ENCODE measurements around the gene FYN. TPM values are rescaled to one million over a fixed set of nuclear protein-coding genes. Genes with fewer than 3 reads are reported as not detected.
"Not testable (repeated sequence)": the region's sequence is repeated elsewhere in the genome, so short reads cannot be mapped to it uniquely, and the experiment has no call there.

FYN gene
- total RNA-seq, 4 donors from 2014 or later, result 16.3 to 288 (median 52.2) TPM

GRCh38 chr6:111911428-111911827 is 38.2 kb upstream of the FYN start:
- Histone ChIP-seq H3K9me3 (no peaks in the 10 kb centered on the region), H3K27me3 (no peaks in the 10 kb centered on the region), H3K36me3 (no peaks in the 10 kb centered on the region), H3K4me3 (no peak overlapping the region), H3K27ac (no peak overlapping the region), H3K4me1 (no peaks in the 10 kb centered on the region)
- intact Hi-C loops (cut with DNase I; ENCODE audit: low total_unique reads), result no loop called here
- 73 to 82% methylated on average over 4 to 7 of the region's 7 CpGs for WGBS, 2 donors (ENCODE audit: low coverage in 1 of 2)
- in situ Hi-C loops (cut with MboI; ENCODE audit: low pct_ligation_motif_present in 1 of 4, low pct_unique_long_range_greater_than_20kb in 1 of 4, low sequenced_read_pairs in 3 of 4), result no loop called here
- TF ChIP-seq POLR2A (IDR thresholded peaks at IDR 0.05), result no peak
- TF ChIP-seq POLR2AphosphoS5 (IDR thresholded peaks at IDR 0.05), result no peak
- TF ChIP-seq EP300 (IDR thresholded peaks at IDR 0.05; ENCODE audit: low read depth), result no peak
- TF ChIP-seq CTCF (IDR thresholded peaks at IDR 0.05), result no peak
- no peak for DNase-seq

- in situ Hi-C loops (cut with MboI; ENCODE audit: low pct_ligation_motif_present in 1 of 4, low pct_unique_long_range_greater_than_20kb in 1 of 4, low sequenced_read_pairs in 3 of 4), result no loop called here
- TF ChIP-seq POLR2A (IDR thresholded peaks at IDR 0.05) (no peak), EP300 (IDR thresholded peaks at IDR 0.05; ENCODE audit: low read depth) (no peak), CTCF (IDR thresholded peaks at IDR 0.05) (no peak), POLR2AphosphoS5 (IDR thresholded peaks at IDR 0.05) (no peak)
- Histone ChIP-seq H3K27me3 (no peaks in the 10 kb centered on the region), H3K36me3 (no peaks in the 10 kb centered on the region), H3K4me1 (no peaks in the 10 kb centered on the region), H3K4me3 (no peak overlapping the region), H3K9me3 (no peaks in the 10 kb centered on the region), H3K27ac (no peak overlapping the region)
- intact Hi-C loops (cut with DNase I; ENCODE audit: low total_unique reads), result no loop called here
- WGBS, 2 donors (ENCODE audit: low coverage in 1 of 2), result 69 to 75% methylated on average over 3 of the region's 3 CpGs
- no peak for DNase-seq
Measured at GRCh38 chr6:111909238-111909637, 36.0 kb upstream of the FYN start.

- H3K4me1 ChIP-seq; H3K27ac ChIP-seq; H3K9me3 ChIP-seq; DNase-seq; intact Hi-C loops (cut with DNase I; ENCODE audit: low total_unique reads); H3K4me3 ChIP-seq; H3K27me3 ChIP-seq; H3K36me3 ChIP-seq; in situ Hi-C loops (cut with MboI; ENCODE audit: low pct_ligation_motif_present in 1 of 4, low pct_unique_long_range_greater_than_20kb in 1 of 4, low sequenced_read_pairs in 3 of 4): not testable (repeated sequence)
- 85% methylated on average over 15 of the region's 17 CpGs; no CpG with 5 or more reads in 1 of the 2 donors for whole genome bisulfite sequencing, 2 donors (ENCODE audit: low coverage in 1 of 2)
Measured at GRCh38 chr6:111908365-111908764, 35.1 kb upstream of the FYN start.

GRCh38 chr6:111900735-111901134 is 27.5 kb upstream of the FYN start:
- Histone ChIP-seq H3K9me3 (no peaks in the 10 kb centered on the region), H3K27ac (no peak overlapping the region), H3K4me1 (no peaks in the 10 kb centered on the region), H3K4me3 (no peak overlapping the region), H3K36me3 (no peaks in the 10 kb centered on the region), H3K27me3 (no peaks in the 10 kb centered on the region)
- TF ChIP-seq POLR2AphosphoS5 (IDR thresholded peaks at IDR 0.05), result no peak
- no peak for TF ChIP-seq POLR2A (IDR thresholded peaks at IDR 0.05)
- no peak for TF ChIP-seq CTCF (IDR thresholded peaks at IDR 0.05)
- no peak for TF ChIP-seq EP300 (IDR thresholded peaks at IDR 0.05; ENCODE audit: low read depth)
- no peak for DNase-seq
- intact Hi-C loops (cut with DNase I; ENCODE audit: low total_unique reads), result no loop called here
- 82 to 92% methylated on average over 4 to 5 of the region's 5 CpGs for WGBS, 2 donors (ENCODE audit: low coverage in 1 of 2)
- in situ Hi-C loops (cut with MboI; ENCODE audit: low pct_ligation_motif_present in 1 of 4, low pct_unique_long_range_greater_than_20kb in 1 of 4, low sequenced_read_pairs in 3 of 4), result no loop called here

- 85 to 94% methylated on average over 2 to 3 of the region's 3 CpGs for whole genome bisulfite sequencing, 2 donors (ENCODE audit: low coverage in 1 of 2)
- intact Hi-C loops (cut with DNase I; ENCODE audit: low total_unique reads) (no loop called here), in situ Hi-C loops (cut with MboI; ENCODE audit: low pct_ligation_motif_present in 1 of 4, low pct_unique_long_range_greater_than_20kb in 1 of 4, low sequenced_read_pairs in 3 of 4) (no loop called here)
Measured at GRCh38 chr6:111899531-111899930, 26.3 kb upstream of the FYN start.

More at GRCh38 chr6:111899531-111899930, 26.3 kb upstream of the FYN start:
- Histone ChIP-seq H3K4me1 (no peaks in the 10 kb centered on the region), H3K4me3 (no peak overlapping the region), H3K36me3 (no peaks in the 10 kb centered on the region), H3K9me3 (no peaks in the 10 kb centered on the region), H3K27me3 (no peaks in the 10 kb centered on the region), H3K27ac (no peak overlapping the region)
- no peak for TF ChIP-seq EP300 (IDR thresholded peaks at IDR 0.05; ENCODE audit: low read depth)
- no peak for TF ChIP-seq POLR2AphosphoS5 (IDR thresholded peaks at IDR 0.05)
- TF ChIP-seq POLR2A (IDR thresholded peaks at IDR 0.05), result no peak
- TF ChIP-seq CTCF (IDR thresholded peaks at IDR 0.05), result no peak
- DNase-seq, result no peak

Data from transverse colon (tissue), 4 donors.